Occipital lobe (tissue), 2 donors: ENCODE measurements around the gene MPLKIP. TPM values are rescaled to one million over a fixed set of nuclear protein-coding genes. Genes with fewer than 3 reads are reported as not detected.

Source experiments
- small RNA-seq: library from RNA; depleted of rRNA; stranded (forward); fragments of <200 nt; gene quantifications from one replicate; pipeline ENCODE3, GENCODE V24; 2014
- total RNA-seq: library from RNA; depleted of rRNA; stranded (reverse); fragments of >200 nt; gene quantifications from one replicate; pipeline ENCODE4 v1.2.3, GENCODE V29; 2014

Gene MPLKIP
- total RNA-seq, 1 donor from 2014 or later = 13.4 TPM

Small RNA genes lying within 50 kb of the gene (small RNA-seq; reads per million reads assigned to genes)
- gene AC006023.1 (not detected), gene AC006023.2 (not detected)

Other genes starting within 250 kb of the MPLKIP start
- gene CDK13, start 184.4 kb downstream of the MPLKIP start, total RNA-seq = 161 TPM
- 3.9 TPM for gene SUGCT, start 383 bp upstream of the MPLKIP start, total RNA-seq